Lung (tissue), 12 donors: ENCODE results near the gene SWI5. TPM values are rescaled to one million over a fixed set of nuclear protein-coding genes. Genes with fewer than 3 reads are reported as not detected.

Experiments
- ATAC-seq: fragments of 200-7000 bp; cut with Tn5 transposase; one replicate; pipeline ENCODE4 v1.9.1; 2020; ENCODE audit warnings: moderate number of reproducible peaks; ENCODE audit not compliant: insufficient read depth, low FRiP score
- DNase-seq, 3 donors: peaks; one replicate each; pipeline ENCODE4 v3.0.0-alpha.2; 2013 to 2017
- H3K27ac ChIP-seq, 2 donors: one replicate each; pipeline ENCODE4 v1.5.1; 2013; ENCODE audit warnings: mild to moderate bottlenecking in 2 of 2, moderate library complexity in 2 of 2, control low read depth in 1 of 2, inconsistent platforms in 1 of 2, low read depth in 1 of 2, low read length in 1 of 2
- H3K27me3 ChIP-seq, 3 donors: one replicate each; pipeline ENCODE4 v1.5.1; 2013; ENCODE audit warnings: low read length in 2 of 3; ENCODE audit not compliant: control insufficient read depth in 3 of 3, insufficient read depth in 3 of 3
- H3K36me3 ChIP-seq, 4 donors: one replicate each; pipeline ENCODE4 v1.5.1; 2013; ENCODE audit warnings: low read length in 4 of 4, mild to moderate bottlenecking in 1 of 4, moderate library complexity in 1 of 4; ENCODE audit not compliant: control insufficient read depth in 4 of 4, insufficient read depth in 4 of 4
- H3K4me1 ChIP-seq, 5 donors: one replicate each; pipeline ENCODE4 v1.5.1; 2013; ENCODE audit warnings: low read length in 5 of 5, mild to moderate bottlenecking in 2 of 5, moderate library complexity in 1 of 5; ENCODE audit not compliant: control insufficient read depth in 5 of 5, insufficient read depth in 5 of 5
- H3K4me3 ChIP-seq: one replicate; pipeline ENCODE4 v1.5.1; 2013; ENCODE audit warnings: mild to moderate bottlenecking, control low read depth, moderate library complexity
- H3K9ac ChIP-seq, 2 donors: one replicate each; pipeline ENCODE4 v1.5.1; 2013; ENCODE audit warnings: low read length in 2 of 2, control low read depth in 1 of 2; ENCODE audit not compliant: insufficient read depth in 1 of 2
- H3K9me3 ChIP-seq, 4 donors: one replicate each; pipeline ENCODE4 v1.5.1; 2013; ENCODE audit warnings: low read length in 3 of 4, mild to moderate bottlenecking in 1 of 4, moderate library complexity in 1 of 4; ENCODE audit not compliant: control insufficient read depth in 4 of 4, insufficient read depth in 3 of 4
- WGBS, 2 donors: extraction: QIAGEN DNeasy Blood & Tissue Kit; methylation state at CpG; one replicate each; pipeline ENCODE4 v1.1.7; 2013; 5-methylcytosine and 5-hydroxymethylcytosine counted together
- polyA plus RNA-seq, 2 donors: library from polyadenylated mRNA; stranded (reverse); fragments of 200-250 nt; gene quantifications; one replicate each; pipeline ENCODE4 v1.2.1, GENCODE V29; 2013
- total RNA-seq, 2 donors: library from RNA; depleted of rRNA in 1 of 2; stranded (reverse); fragments of >200 nt in 1 of 2; gene quantifications; one replicate each; pipeline ENCODE4 v1.2.1, GENCODE V29; 2014 to 2021
- TF ChIP-seq, protein P1 (sequence below): IDR thresholded peaks from 2 replicates; pipeline ENCODE4 v1.5.1; 2012; ENCODE audit warnings: mild to moderate bottlenecking; ENCODE audit errors: control extremely low read depth, extremely low read depth
- donor health status: control.
- donor health status: control.
- donor health status: Bipolar disorder and iron deficiency.
- donor health status: healthy.
- donor health status: DM: yes; HTN: yes; CAD: no.

SWI5 gene
- total and polyA plus RNA-seq, 4 donors: 19.6 to 28.4 (median 23.2) TPM

DNA sequence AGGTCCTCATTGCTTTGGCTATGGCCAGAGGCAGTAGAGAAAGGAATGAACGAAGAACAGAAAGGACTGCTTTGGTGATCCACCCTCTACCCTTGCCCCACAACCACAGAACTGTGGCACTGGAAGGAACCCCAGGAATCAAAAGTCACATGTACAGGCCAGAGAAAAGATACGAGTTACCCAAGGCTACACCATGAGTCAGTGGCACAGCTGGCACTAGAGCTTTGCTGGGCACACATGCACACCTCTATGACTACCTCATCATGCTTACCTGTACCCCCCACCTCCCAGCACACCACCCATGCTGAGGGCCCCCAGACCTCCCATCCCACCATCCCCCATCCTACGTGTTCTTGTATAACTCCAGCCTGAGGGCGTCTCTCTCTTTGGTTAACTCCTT is 13.4 kb upstream of the SWI5 start:
- H3K36me3 ChIP-seq: peaks cover 26 to 72% (median 36%) of the 10 kb centered on the region in 4 donors
- H3K4me1 ChIP-seq: no peaks in the 10 kb centered on the region
- no peak overlapping the region for H3K27ac ChIP-seq
- TF ChIP-seq, protein P1, sequence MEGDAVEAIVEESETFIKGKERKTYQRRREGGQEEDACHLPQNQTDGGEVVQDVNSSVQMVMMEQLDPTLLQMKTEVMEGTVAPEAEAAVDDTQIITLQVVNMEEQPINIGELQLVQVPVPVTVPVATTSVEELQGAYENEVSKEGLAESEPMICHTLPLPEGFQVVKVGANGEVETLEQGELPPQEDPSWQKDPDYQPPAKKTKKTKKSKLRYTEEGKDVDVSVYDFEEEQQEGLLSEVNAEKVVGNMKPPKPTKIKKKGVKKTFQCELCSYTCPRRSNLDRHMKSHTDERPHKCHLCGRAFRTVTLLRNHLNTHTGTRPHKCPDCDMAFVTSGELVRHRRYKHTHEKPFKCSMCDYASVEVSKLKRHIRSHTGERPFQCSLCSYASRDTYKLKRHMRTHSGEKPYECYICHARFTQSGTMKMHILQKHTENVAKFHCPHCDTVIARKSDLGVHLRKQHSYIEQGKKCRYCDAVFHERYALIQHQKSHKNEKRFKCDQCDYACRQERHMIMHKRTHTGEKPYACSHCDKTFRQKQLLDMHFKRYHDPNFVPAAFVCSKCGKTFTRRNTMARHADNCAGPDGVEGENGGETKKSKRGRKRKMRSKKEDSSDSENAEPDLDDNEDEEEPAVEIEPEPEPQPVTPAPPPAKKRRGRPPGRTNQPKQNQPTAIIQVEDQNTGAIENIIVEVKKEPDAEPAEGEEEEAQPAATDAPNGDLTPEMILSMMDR: no peak
- no peaks in the 10 kb centered on the region for H3K9me3 ChIP-seq
- no peak overlapping the region for H3K9ac ChIP-seq
- ATAC-seq (no peak), DNase-seq (no peak)
- WGBS, 2 donors: 80 to 83% methylated on average over 4 of the region's 4 CpGs
- no peaks in the 10 kb centered on the region for H3K27me3 ChIP-seq
- no peak overlapping the region for H3K4me3 ChIP-seq

DNA sequence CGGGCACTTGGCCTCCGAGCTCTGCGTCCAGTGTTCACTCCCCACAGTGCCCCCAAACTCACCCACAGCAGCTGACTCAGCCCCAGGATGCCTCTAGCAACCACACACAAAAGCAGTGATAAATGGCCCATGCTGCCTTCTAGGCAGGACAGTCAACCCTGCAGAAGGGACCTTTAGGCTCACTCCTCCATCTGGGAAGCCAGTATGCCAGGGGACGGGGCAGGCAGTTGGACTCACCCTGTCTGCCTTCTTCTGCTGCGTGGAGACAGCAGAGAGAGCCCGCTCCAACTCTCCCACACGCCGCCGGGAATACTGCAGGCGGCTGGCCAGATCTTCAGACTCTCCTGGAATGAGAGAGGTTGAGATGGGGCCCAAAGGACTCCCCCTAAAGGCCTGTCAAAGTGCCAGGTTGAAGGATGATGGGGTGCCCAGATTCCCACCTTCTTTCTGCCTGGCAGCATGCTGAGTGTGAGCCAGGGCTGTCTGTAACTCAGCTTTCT is 10.7 kb upstream of the SWI5 start:
- Histone ChIP-seq H3K4me3 (no peak overlapping the region), H3K9me3 (no peaks in the 10 kb centered on the region), H3K4me1 (no peaks in the 10 kb centered on the region), H3K36me3 (peaks cover 18 to 57% (median 28%) of the 10 kb centered on the region in 4 donors), H3K27me3 (no peaks in the 10 kb centered on the region), H3K27ac (no peak overlapping the region), H3K9ac (no peak overlapping the region)
- no peak for DNase-seq
- ATAC-seq: no peak
- 94 to 97% methylated on average over 10 of the region's 10 CpGs for WGBS, 2 donors
- TF ChIP-seq, protein P1: no peak

DNA sequence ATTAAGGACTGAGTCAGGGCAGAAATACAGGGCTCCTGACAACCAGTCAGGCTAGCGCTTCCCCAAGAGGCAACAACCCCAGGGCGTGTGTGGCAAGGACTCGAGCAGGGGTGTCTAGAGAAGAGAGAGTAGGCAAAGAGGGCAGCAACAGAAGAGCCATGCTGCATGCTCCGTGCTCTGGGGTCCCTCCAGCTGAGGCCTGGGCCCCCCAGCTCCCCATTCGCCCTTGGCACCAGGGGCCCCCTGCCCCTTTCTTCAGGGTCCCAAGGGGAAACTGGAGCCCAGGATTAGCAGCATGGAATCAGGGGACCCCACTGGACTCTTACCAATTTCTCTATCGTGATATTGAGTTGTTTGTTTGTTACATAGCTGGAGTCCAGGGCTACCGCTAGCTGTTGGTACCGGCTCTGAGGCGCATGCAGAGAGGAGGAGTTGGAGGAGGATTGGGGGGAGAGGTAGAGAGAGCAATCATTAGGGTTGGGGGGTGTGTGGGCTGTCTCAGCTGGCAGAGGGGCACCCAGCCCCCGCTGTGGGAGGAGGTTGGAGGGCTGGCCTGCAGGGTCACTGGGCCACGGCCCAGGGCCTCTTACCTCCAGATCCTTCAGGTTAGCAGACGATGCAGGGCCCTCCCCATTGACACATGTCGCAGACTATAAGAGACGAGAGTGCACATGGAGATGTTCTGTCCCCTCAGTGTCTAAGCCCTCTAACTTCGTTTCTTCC is 9.0 kb upstream of the SWI5 start:
- DNase-seq: no peak
- peaks cover 12 to 50% (median 29%) of the 10 kb centered on the region in 4 donors for H3K36me3 ChIP-seq
- H3K9ac ChIP-seq: no peak overlapping the region
- no peak overlapping the region for H3K4me3 ChIP-seq
- 94% methylated on average over 15 of the region's 15 CpGs for WGBS, 2 donors
- H3K9me3 ChIP-seq: no peaks in the 10 kb centered on the region
- H3K4me1 ChIP-seq: no peaks in the 10 kb centered on the region
- ATAC-seq: no peak
- no peaks in the 10 kb centered on the region for H3K27me3 ChIP-seq
- H3K27ac ChIP-seq: no peak overlapping the region
- TF ChIP-seq, protein P1: no peak
